Activated T-helper 2 cell treated with anti-CD3 and anti-CD28 coated beads, Interferon-gamma antibody, Interleukin-2, Interleukin-4, amounts not matched to agents 10 μg/mL and 5 μg/mL and 100 μg/mL, durations not matched to agents 14 hours and 24 hours and 36 hours (primary cell): ENCODE measurements around the gene CCDC121. TPM values are rescaled to one million over a fixed set of nuclear protein-coding genes. Genes with fewer than 3 reads are reported as not detected.
"Not testable (repeated sequence)": the region's sequence is repeated elsewhere in the genome, so short reads cannot be mapped to it uniquely, and the experiment has no call there.

ENCODE experiments used
- DNase-seq: peaks from one replicate; pipeline ENCODE4 v3.0.0; 2021; ENCODE audit warnings: low spot score
- H3K27ac Mint-ChIP-seq: one replicate; pipeline ENCODE4 v1.8.0; 2021; ENCODE audit warnings: mixed read lengths
- H3K27me3 Mint-ChIP-seq: one replicate; pipeline ENCODE4 v1.8.0; 2021; ENCODE audit warnings: low read depth, mixed read lengths
- H3K36me3 Mint-ChIP-seq: one replicate; pipeline ENCODE4 v1.8.0; 2021; ENCODE audit warnings: low read depth, mixed read lengths
- H3K4me1 Mint-ChIP-seq: one replicate; pipeline ENCODE4 v1.8.0; 2021; ENCODE audit warnings: low read depth, mixed read lengths
- H3K4me3 Mint-ChIP-seq: one replicate; pipeline ENCODE4 v1.8.0; 2021; ENCODE audit warnings: low read depth, mild to moderate bottlenecking, moderate library complexity, mixed read lengths
- H3K9me3 Mint-ChIP-seq: one replicate; pipeline ENCODE4 v1.8.0; 2021; ENCODE audit warnings: mixed read lengths
- intact Hi-C: fragments of 100-400 bp; cut with micrococcal nuclease; formaldehyde crosslinking; loops from one replicate; pipeline ENCODE4 v1.15.1; 2023
- total RNA-seq: library from RNA; stranded (reverse); gene quantifications from 2 replicates; pipeline ENCODE4 v1.2.3, GENCODE V29; 2022

The CCDC121 gene
- total RNA-seq, 1 donor from 2014 or later: 0.73 TPM

- intact Hi-C loops: no loop called here
- H3K4me1 Mint-ChIP-seq: peaks cover 9% of the 10 kb centered on the region
- no peak for DNase-seq
- H3K36me3 Mint-ChIP-seq: peaks cover 73% of the 10 kb centered on the region
- no peaks in the 10 kb centered on the region for H3K27me3 Mint-ChIP-seq
- peak overlapping the region; percentile 61 for H3K27ac Mint-ChIP-seq
- H3K9me3 Mint-ChIP-seq: no peaks in the 10 kb centered on the region
- H3K4me3 Mint-ChIP-seq: no peak overlapping the region
These were observed 24.0 kb upstream of the CCDC121 start for GRCh38 chr2:27652790-27653189.

- Mint-ChIP-seq H3K4me3 (no peak overlapping the region), H3K27me3 (no peaks in the 10 kb centered on the region), H3K4me1 (peaks cover 9% of the 10 kb centered on the region), H3K27ac (peak overlapping the region; percentile 61), H3K36me3 (peaks cover 78% of the 10 kb centered on the region), H3K9me3 (no peaks in the 10 kb centered on the region)
- intact Hi-C loops: no loop called here
- DNase-seq: no peak
These were observed 23.5 kb upstream of the CCDC121 start for GRCh38 chr2:27652341-27652740.

GRCh38 chr2:27651056-27651455 lies 22.2 kb upstream of the CCDC121 start:
- no peak overlapping the region for H3K27ac Mint-ChIP-seq
- no peaks in the 10 kb centered on the region for H3K9me3 Mint-ChIP-seq
- peaks cover 9% of the 10 kb centered on the region for H3K4me1 Mint-ChIP-seq
- intact Hi-C loops: no loop called here
- DNase-seq: no peak
- no peak overlapping the region for H3K4me3 Mint-ChIP-seq
- H3K36me3 Mint-ChIP-seq: peaks cover 77% of the 10 kb centered on the region
- H3K27me3 Mint-ChIP-seq: no peaks in the 10 kb centered on the region

- Mint-ChIP-seq H3K27ac (no peak overlapping the region), H3K36me3 (peaks cover 64% of the 10 kb centered on the region), H3K4me3 (no peak overlapping the region), H3K4me1 (peaks cover 4% of the 10 kb centered on the region), H3K9me3 (no peaks in the 10 kb centered on the region), H3K27me3 (no peaks in the 10 kb centered on the region)
- intact Hi-C loops: no loop called here
- no peak for DNase-seq
These were observed 18.9 kb upstream of the CCDC121 start for GRCh38 chr2:27647737-27648136.

- no peaks in the 10 kb centered on the region for H3K4me1 Mint-ChIP-seq
- H3K27ac Mint-ChIP-seq: no peak overlapping the region
- no peak for DNase-seq
- H3K27me3 Mint-ChIP-seq: no peaks in the 10 kb centered on the region
- H3K4me3 Mint-ChIP-seq: no peak overlapping the region
- intact Hi-C loops: no loop called here
- H3K9me3 Mint-ChIP-seq: no peaks in the 10 kb centered on the region
- H3K36me3 Mint-ChIP-seq: peaks cover 63% of the 10 kb centered on the region
These were observed 18.5 kb upstream of the CCDC121 start for GRCh38 chr2:27647289-27647688.

GRCh38 chr2:27645197-27645596 lies 16.4 kb upstream of the CCDC121 start:
- no peak for DNase-seq
- H3K4me3 Mint-ChIP-seq: no peak overlapping the region
- H3K4me1 Mint-ChIP-seq: peaks cover 7% of the 10 kb centered on the region
- intact Hi-C loops: no loop called here
- no peaks in the 10 kb centered on the region for H3K27me3 Mint-ChIP-seq
- no peaks in the 10 kb centered on the region for H3K9me3 Mint-ChIP-seq
- H3K36me3 Mint-ChIP-seq: peaks cover 69% of the 10 kb centered on the region
- no peak overlapping the region for H3K27ac Mint-ChIP-seq

- Mint-ChIP-seq H3K27me3 (no peaks in the 10 kb centered on the region), H3K27ac (no peak overlapping the region), H3K36me3 (peaks cover 71% of the 10 kb centered on the region), H3K4me3 (no peak overlapping the region), H3K4me1 (peaks cover 33% of the 10 kb centered on the region), H3K9me3 (no peaks in the 10 kb centered on the region)
- intact Hi-C loops: no loop called here
- DNase-seq: no peak
These were observed 12.0 kb upstream of the CCDC121 start for GRCh38 chr2:27640722-27641245.

- H3K4me3 Mint-ChIP-seq: peak overlapping the region; percentile 67
- no peak for DNase-seq
- intact Hi-C loops: loop anchor here (1.0 to 5.0 kb wide), 7 partner anchors 10 to 287 kb away; partner anchors contain the start of genes GTF3C2, NRBP1, SLC4A1AP and SUPT7L
- no peaks in the 10 kb centered on the region for H3K9me3 Mint-ChIP-seq
- no peaks in the 10 kb centered on the region for H3K27me3 Mint-ChIP-seq
- peaks cover 77% of the 10 kb centered on the region for H3K36me3 Mint-ChIP-seq
- H3K27ac Mint-ChIP-seq: peak overlapping the region; percentile 97
- peaks cover 38% of the 10 kb centered on the region for H3K4me1 Mint-ChIP-seq
These were observed 9.9 kb upstream of the CCDC121 start for GRCh38 chr2:27638709-27639108.

- Mint-ChIP-seq H3K4me3 (peak overlapping the region; percentile 67), H3K36me3 (peaks cover 76% of the 10 kb centered on the region), H3K27ac (peak overlapping the region; percentile 97), H3K9me3 (no peaks in the 10 kb centered on the region), H3K27me3 (no peaks in the 10 kb centered on the region), H3K4me1 (peaks cover 38% of the 10 kb centered on the region)
- intact Hi-C loops: loop anchor here (1.0 to 5.0 kb wide), 7 partner anchors 10 to 287 kb away; partner anchors contain the start of genes GTF3C2, NRBP1, SLC4A1AP and SUPT7L
- no peak for DNase-seq
These were observed 9.3 kb upstream of the CCDC121 start for GRCh38 chr2:27638037-27638637.

- no peaks in the 10 kb centered on the region for H3K9me3 Mint-ChIP-seq
- no peak for DNase-seq
- no peaks in the 10 kb centered on the region for H3K27me3 Mint-ChIP-seq
- H3K4me3 Mint-ChIP-seq: no peak overlapping the region
- peaks cover 40% of the 10 kb centered on the region for H3K4me1 Mint-ChIP-seq
- intact Hi-C loops: loop anchor here (5.0 kb wide), 1 partner anchor 46 kb away; no protein-coding TSS in a partner anchor
- peaks cover 79% of the 10 kb centered on the region for H3K36me3 Mint-ChIP-seq
- H3K27ac Mint-ChIP-seq: no peak overlapping the region
These were observed 8.0 kb upstream of the CCDC121 start for GRCh38 chr2:27636766-27637165.

GRCh38 chr2:27634291-27634690 lies 5.5 kb upstream of the CCDC121 start:
- no peak overlapping the region for H3K4me3 Mint-ChIP-seq
- H3K36me3 Mint-ChIP-seq: peaks cover 79% of the 10 kb centered on the region
- H3K9me3 Mint-ChIP-seq: no peaks in the 10 kb centered on the region
- no peak for DNase-seq
- H3K27me3 Mint-ChIP-seq: no peaks in the 10 kb centered on the region
- intact Hi-C loops: no loop called here
- H3K4me1 Mint-ChIP-seq: peaks cover 37% of the 10 kb centered on the region
- no peak overlapping the region for H3K27ac Mint-ChIP-seq

- peaks cover 31% of the 10 kb centered on the region for H3K4me1 Mint-ChIP-seq
- DNase-seq, intact Hi-C loops, H3K27me3 Mint-ChIP-seq, H3K27ac Mint-ChIP-seq, H3K4me3 Mint-ChIP-seq, H3K9me3 Mint-ChIP-seq: not testable (repeated sequence)
- peaks cover 49% of the 10 kb centered on the region for H3K36me3 Mint-ChIP-seq
These were observed 1.4 kb upstream of the CCDC121 start for GRCh38 chr2:27630257-27630656.

- DNase-seq: no peak
- intact Hi-C loops: loop anchor here (1.0 to 2.0 kb wide), 4 partner anchors 10 to 199 kb away; partner anchors contain the start of genes IFT172 and NRBP1
- Mint-ChIP-seq H3K4me3 (no peak overlapping the region), H3K36me3 (peaks cover 48% of the 10 kb centered on the region), H3K27ac (peak overlapping the region; percentile 38), H3K27me3 (no peaks in the 10 kb centered on the region), H3K4me1 (peaks cover 29% of the 10 kb centered on the region), H3K9me3 (no peaks in the 10 kb centered on the region)
These were observed 647 bp downstream of the CCDC121 start for GRCh38 chr2:27627963-27628766.
